Measurements from ENCODE around the gene PDCD1.
"Not testable (repeated sequence)": the region's sequence is repeated elsewhere in the genome, so short reads cannot be mapped to it uniquely, and the experiment has no call there.

Gene PDCD1

GRCh38 chr2:241858206-241859016, at the start of gene PDCD1:
PDCD1 (minus strand) TSS chr2:241858894; CDS start chr2:241858838, 56 bp downstream.
- peak; percentile 72 for DNase-seq

- DNase-seq = not testable (repeated sequence)
Measured at GRCh38 chr2:241907831-241908230, 49.1 kb upstream of the PDCD1 start.

GRCh38 chr2:241906826-241907570, 48.3 kb upstream of the PDCD1 start:
- no peak for DNase-seq

GRCh38 chr2:241906378-241906770, 47.7 kb upstream of the PDCD1 start:
- not testable (repeated sequence) for DNase-seq

- no peak for DNase-seq
Measured at GRCh38 chr2:241905716-241906377, 47.2 kb upstream of the PDCD1 start.

GRCh38 chr2:241904791-241905710, 46.4 kb upstream of the PDCD1 start:
- DNase-seq = no peak

GRCh38 chr2:241904011-241904718, 45.5 kb upstream of the PDCD1 start:
- no peak for DNase-seq

GRCh38 chr2:241903121-241904010, 44.7 kb upstream of the PDCD1 start:
- DNase-seq = no peak

GRCh38 chr2:241902357-241902991, 43.8 kb upstream of the PDCD1 start:
- no peak for DNase-seq

GRCh38 chr2:241901500-241902351, 43.0 kb upstream of the PDCD1 start:
- no peak for DNase-seq

- DNase-seq = no peak
Measured at GRCh38 chr2:241901018-241901380, 42.3 kb upstream of the PDCD1 start.

GRCh38 chr2:241900251-241901017, 41.7 kb upstream of the PDCD1 start:
- DNase-seq = no peak

GRCh38 chr2:241898463-241899270, 40.0 kb upstream of the PDCD1 start:
- no peak for DNase-seq

- DNase-seq = no peak
Measured at GRCh38 chr2:241897231-241897916, 38.7 kb upstream of the PDCD1 start.

- no peak for DNase-seq
Measured at GRCh38 chr2:241896746-241897201, 38.1 kb upstream of the PDCD1 start.

- no peak for DNase-seq
Measured at GRCh38 chr2:241895712-241896641, 37.3 kb upstream of the PDCD1 start.
